NCI-H1092 treated with DMSO at 0.1 percent for 48 hours (cell line): ENCODE measurements around the gene FOXS1.
"Not testable (repeated sequence)": the region's sequence is repeated elsewhere in the genome, so short reads cannot be mapped to it uniquely, and the experiment has no call there.

ENCODE experiments used
- DNase-seq: peaks from one replicate; lab custom pipeline; 2025; lab: John Stamatoyannopoulos, UW

The FOXS1 gene

DNA sequence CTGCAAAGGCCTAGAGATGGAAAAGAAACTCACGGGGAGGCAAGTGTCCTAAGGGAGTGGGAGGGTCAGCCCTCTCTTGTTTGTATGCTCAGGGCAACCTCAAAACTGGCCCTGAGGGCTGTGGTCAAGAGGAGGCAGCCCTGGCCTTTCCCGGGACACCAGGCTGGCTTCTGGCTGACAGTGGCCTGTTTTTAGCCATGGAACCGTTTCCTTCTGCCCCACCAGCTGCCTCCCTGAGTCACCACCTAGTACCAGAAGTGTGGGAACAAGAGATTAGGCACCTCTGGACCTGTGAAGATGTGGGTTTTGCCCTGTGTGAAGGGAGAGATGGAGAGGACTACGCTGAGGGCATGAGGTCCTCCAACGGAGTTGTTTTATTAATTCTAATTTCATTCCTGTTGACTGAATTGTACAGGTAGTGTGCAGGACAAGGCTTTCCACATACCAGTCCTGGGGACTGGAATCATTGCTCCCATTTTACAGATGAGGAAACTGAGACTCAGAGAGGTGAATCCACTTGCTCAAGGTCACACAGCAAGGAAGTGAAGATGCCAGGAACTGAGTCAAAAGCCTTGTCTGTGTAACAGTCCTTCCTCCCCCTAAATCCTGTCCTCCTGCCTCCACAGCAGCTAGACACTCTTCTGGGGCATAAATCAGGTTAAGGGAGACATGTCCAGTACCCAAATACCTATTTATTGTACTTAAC, 5.5 kb downstream of the FOXS1 start:
- no peak for DNase-seq

- DNase-seq: no peak
These were observed 6.6 kb downstream of the FOXS1 start for GRCh38 chr20:31838646-31839292.

DNA sequence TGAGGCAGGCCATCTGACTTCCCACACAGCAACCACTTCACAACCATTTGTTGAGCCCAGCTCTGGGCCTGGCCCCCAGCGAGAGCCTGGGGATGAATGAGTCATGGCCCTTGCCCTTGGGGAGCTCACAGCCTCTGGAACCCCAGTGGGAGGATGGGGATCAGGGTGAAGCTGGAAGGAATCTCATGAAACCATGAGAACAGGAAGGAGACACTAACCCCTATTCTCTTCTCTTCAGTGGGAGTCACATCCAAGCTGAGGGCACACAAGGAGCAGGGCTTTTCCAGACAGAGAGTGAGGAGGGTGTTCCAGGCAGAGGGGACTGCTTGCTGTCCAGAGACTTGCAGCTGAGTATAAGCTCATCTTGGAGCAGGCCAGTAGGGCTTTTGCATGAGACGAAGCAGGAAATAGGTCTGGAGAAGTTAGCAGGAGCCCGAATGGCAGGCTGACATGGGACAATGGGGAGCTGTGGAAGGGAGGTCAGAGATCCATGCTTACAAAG, 7.5 kb downstream of the FOXS1 start:
- no peak for DNase-seq

GRCh38 chr20:31836853-31837608, 8.4 kb downstream of the FOXS1 start:
- no peak for DNase-seq

DNA sequence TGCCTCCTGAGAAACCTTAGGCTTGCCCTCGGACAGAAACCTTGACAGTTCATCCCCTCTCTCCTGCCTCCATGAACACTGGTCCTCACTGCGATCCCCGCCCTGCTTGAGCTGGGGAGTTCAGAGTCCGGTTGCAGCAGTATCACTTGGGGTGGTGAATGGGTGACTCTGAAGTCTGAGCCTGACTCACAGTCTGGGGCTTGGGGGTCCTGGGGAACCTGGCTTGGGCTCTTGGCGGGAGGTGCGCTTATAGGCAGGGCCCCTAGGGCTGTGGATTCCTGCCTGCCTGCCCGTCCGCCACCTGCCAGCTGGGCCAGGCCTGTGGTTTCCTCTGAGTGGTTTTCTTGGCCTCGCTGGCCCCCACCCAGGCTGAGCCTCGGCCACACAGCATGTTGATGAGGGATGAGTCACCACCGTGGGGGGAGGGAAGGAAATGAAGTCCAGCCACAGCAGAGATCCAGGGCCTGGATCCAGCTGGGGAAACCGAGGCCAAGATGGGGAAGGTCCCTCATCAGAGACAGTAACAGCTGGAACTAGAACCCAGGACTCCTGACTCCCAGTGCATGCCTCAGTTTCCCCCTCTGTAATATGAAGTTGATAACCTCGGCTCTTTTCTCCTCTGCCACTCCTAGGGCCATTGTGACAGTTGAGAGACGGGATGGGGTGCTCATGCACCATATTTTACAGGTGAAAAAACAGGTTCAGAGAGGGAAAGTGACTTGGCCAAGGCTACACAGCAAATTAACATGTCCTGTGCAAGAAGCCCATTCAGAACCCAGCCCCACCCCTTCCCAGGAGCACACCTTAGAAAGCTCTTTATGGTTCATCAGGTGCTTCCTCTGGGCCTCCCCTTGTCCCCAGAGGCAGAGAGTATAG, 9.2 kb downstream of the FOXS1 start:
- DNase-seq: no peak

DNA sequence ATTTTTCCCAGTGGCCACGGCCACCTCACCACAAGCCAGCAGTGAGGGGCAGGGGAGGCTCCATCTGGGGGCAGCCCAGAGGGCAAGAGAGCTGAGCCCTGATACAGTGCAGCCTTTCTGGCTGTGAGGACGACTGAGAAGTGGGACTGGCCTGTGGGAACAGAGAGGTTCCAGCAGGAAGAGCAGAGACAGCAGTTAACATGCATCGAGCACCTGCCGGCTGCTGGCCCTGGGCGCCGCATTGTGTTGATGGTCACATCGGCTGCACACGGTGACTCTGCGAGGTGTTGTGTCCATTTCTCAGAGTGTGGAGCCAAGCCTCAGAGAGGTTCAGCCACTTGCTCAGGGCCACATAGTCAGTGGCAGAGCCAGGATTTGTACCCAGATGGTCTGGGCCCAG, 9.8 kb downstream of the FOXS1 start:
- no peak for DNase-seq

DNA sequence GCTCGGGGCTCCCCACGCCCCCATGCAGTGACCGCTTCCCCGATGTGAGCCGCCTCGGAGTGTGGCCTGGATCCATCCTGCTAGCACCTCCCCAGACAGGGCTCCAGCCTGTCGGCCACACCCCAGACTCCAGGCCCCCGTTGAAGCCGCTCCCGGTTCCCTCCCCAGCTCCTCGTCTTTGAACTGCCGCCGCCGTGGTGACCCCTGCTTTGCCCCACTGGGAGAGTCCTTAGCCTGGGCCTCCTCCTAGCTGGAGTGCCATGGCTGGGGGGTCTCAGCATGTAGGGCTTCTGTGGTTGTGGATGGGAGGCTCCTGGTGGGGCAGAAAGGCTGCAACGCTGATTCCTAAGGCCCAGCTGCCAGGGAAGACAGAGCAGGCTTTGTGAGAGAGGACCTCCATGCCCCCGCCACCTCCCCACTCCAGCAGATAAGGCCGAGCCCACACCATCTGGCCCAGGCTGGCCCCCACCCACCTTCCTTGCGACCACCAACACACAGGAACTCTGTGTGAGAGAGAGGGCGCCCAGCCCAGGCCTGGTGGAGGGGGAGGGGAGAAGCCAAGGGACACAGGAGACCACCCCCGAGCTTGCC, 11.4 kb downstream of the FOXS1 start:
- DNase-seq: no peak

- no peak for DNase-seq
These were observed 12.1 kb downstream of the FOXS1 start for GRCh38 chr20:31833130-31833930.

DNA sequence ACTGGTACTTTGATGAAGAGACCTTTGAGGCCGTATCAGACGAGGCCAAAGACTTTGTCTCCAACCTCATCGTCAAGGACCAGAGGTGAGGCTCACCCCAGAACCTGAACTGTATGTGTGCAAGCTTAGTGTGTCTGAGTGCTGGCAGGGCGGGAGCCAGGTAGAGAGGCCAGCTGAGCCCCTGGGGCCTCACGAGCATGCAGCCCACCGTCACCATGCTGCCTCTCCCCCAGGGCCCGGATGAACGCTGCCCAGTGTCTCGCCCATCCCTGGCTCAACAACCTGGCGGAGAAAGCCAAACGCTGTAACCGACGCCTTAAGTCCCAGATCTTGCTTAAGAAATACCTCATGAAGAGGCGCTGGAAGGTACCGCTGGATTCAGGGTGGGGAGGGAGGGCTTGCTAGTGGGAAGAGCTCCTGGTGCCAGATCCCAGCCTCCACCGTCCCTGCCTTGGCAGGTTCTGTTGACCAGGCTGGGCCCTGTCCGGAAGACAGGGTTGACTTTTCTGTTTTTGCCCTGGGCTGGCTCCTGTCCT, 13.6 kb downstream of the FOXS1 start:
- no peak for DNase-seq

DNA sequence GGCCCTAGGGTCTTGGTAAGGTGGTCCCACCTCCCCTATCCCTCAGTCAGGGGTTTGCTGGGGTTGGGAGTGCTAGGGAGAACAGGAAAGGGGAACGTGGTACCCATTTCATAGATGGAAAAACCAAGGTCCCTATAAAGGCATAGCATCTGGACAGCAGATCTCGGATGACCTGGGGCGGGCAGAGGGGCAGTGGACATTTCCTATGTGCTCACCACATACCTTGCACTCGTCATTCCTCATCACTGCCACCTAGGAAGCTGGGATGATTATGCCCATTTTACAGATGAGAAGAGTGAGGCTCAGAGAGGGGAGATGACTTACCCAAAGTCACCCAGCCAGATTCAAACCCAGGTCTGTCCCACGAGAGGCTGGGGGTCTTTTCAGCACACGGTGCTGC, 14.2 kb downstream of the FOXS1 start:
- no peak for DNase-seq

GRCh38 chr20:31830406-31830981, 14.9 kb downstream of the FOXS1 start:
- no peak for DNase-seq

GRCh38 chr20:31829731-31830130, 15.7 kb downstream of the FOXS1 start:
- no peak for DNase-seq

DNA sequence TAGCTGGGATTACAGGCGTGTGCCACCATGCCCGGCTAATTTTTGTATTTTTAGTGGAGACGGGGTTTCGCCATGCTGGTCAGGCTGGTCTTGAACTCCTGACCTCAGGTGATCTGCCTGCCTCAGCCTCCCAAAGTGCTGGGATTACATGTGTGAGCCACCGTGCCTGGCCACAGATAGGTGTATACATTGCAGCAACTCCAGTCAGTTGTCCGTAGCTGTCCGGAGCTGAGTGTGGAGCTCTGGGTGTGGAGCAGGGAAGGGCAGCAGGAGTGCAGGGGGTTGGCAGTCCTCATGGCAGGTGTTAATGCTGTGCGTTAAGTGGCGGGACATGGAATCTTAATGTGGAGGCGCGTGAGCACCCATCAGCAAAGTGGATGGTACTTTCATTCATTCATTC, 17.4 kb downstream of the FOXS1 start:
- DNase-seq: not testable (repeated sequence)

- DNase-seq: no peak
These were observed 18.3 kb downstream of the FOXS1 start for GRCh38 chr20:31827059-31827458.

- DNase-seq: no peak
These were observed 19.3 kb downstream of the FOXS1 start for GRCh38 chr20:31826074-31826473.

DNA sequence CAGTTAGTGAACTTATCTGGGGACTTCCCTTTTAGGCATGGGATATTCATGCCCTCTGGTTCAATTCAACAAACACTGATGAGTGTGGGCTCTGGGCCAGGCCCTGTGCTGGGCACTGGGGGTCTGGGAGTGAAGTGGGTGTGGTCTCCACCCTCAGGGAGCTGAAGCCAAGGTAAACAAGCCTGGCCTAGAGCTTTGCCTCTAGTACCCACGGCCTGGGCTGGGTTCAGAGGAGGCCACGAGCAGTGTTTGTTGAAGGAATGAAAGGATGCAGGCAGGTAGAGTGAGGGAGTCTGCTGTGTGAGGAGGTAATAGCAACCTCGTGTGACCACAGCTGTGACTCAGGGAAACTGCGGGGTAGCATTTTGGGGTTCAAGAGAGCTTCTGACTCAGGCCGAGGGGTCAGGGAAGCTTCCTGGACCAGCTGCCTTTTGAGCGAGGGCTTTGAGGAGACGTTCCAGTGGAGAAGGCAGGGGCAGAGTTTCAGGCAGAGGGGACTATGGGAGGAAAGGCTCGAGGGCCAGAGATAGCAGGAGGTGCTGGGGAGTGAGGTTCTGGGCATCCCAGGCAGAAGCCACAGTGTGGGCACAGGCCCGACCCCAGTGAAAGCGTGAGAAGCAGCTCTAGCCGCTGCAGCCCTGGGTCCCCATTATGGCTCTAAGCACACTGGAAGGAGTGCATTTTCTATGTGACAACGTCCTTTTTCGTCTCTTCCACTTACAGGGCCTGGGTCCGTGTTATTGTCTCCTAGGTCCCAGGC, 20.7 kb downstream of the FOXS1 start:
- peak; percentile 50 for DNase-seq

DNA sequence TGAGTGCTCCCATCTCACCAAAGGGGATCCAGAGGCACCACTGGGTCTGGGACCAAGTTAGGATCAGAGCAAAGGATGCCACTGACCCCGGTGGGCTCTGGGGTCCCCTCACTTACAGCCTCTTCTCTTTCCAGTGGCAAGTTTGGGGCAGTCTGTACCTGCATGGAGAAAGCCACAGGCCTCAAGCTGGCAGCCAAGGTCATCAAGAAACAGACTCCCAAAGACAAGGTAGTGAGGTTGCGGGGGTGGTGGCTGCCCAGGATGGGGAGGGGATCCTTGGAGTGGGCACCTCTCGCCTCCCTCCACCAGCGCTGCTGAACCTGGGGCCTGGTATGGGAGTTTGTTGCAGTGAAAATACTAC, 21.3 kb downstream of the FOXS1 start:
- DNase-seq: no peak

DNA sequence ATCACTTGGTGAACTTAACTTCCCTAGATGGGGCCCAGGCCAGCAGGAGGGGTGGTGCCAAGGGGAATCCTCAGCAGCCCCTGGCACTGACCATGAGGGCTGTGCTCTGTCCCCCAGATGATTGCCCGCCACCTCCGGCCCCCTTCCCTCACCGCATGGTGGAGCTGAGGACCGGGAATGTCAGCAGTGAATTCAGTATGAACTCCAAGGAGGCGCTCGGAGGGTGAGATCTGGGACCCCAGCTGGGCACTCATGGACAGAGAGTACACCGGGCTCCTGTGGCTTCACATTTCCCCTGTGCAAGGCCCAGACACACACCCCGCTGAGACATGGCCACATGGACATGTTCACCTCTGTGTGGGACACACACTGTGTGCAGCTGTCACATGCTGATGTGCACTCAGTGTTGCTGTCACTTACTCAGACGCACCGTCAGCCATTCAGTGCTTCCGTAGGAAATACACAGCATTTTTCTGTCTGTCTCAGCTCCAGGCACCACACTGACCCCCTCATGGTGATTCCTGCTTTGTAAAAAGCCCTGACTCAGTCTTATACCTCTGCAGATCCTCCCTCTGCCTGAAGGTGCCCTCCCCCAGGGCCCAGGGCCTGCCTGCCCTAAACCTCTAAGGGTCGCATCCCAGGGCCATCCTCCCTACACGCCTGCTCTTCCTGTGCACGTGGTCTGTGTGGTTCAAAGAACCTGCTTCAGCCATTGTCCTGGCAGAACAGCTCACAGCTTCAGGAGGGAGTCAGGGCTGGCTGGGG, 21.9 kb downstream of the FOXS1 start:
- DNase-seq: no peak
